CD4-positive, alpha-beta T cell (primary cell): Measurements from ENCODE around the gene MYO5C. TPM values are rescaled to one million over a fixed set of nuclear protein-coding genes. Genes with fewer than 3 reads are reported as not detected.

Source experiments
- ATAC-seq: fragments of 200-7000 bp; cut with Tn5 transposase; one replicate; pipeline ENCODE4 v1.10.0; 2022; ENCODE audit warnings: mild to moderate bottlenecking; ENCODE audit not compliant: poor library complexity
- CTCF ChIA-PET: fragments of 350-600 bp; sonication (Branson Sonifier 250); formaldehyde crosslinking; loops from one replicate; lab custom pipeline; 2021; ENCODE audit warnings: antibody characterized with exemption, inconsistent platforms; lab: Charles Lee
- POLR2A ChIA-PET: fragments of 350-600 bp; sonication (Branson Sonifier 250); formaldehyde crosslinking; loops from one replicate; lab custom pipeline; 2021; ENCODE audit warnings: antibody characterized with exemption, inconsistent platforms; lab: Charles Lee
- DNase-seq, 14 experiments: peaks; one replicate each; pipeline ENCODE4 v3.0.0-alpha.2; 2013 to 2020; ENCODE audit warnings: mixed read lengths in 2 of 14
- H3K27ac ChIP-seq, 2 donors: one replicate each; pipeline versions ENCODE4 v1.5.1 to v1.7.0; 2013; ENCODE audit warnings: low read length in 2 of 2, low read depth in 1 of 2, mild to moderate bottlenecking in 1 of 2
- H3K27me3 ChIP-seq, 2 experiments: 1 replicate in 1 of 2; 2 replicates in 1 of 2; pipeline versions ENCODE4 v1.6.1 to v1.7.0; 2013; ENCODE audit warnings: low read length in 2 of 2, control low read depth in 1 of 2, mild to moderate bottlenecking in 1 of 2, moderate library complexity in 1 of 2; ENCODE audit not compliant: insufficient read depth in 2 of 2, control insufficient read depth in 1 of 2
- H3K36me3 ChIP-seq: one replicate; pipeline ENCODE4 v1.6.1; 2013; ENCODE audit warnings: low read length, control low read depth; ENCODE audit not compliant: insufficient read depth
- H3K4me1 ChIP-seq: one replicate; pipeline ENCODE4 v1.6.1; 2013; ENCODE audit warnings: low read length, control low read depth; ENCODE audit not compliant: insufficient read depth
- H3K4me3 ChIP-seq: one replicate; pipeline ENCODE4 v1.5.1; 2013; ENCODE audit warnings: mild to moderate bottlenecking, low read length, moderate library complexity
- H3K9me3 ChIP-seq, 2 experiments: 1 replicate in 1 of 2; 2 replicates in 1 of 2; pipeline versions ENCODE4 v1.6.1 to v1.7.0; 2013; ENCODE audit warnings: low read length in 2 of 2, mild to moderate bottlenecking in 2 of 2, control low read depth in 1 of 2, moderate library complexity in 1 of 2; ENCODE audit not compliant: control insufficient read depth in 1 of 2, insufficient read depth in 1 of 2
- H3K27ac Mint-ChIP-seq: one replicate; pipeline ENCODE4 v1.8.0; 2020; ENCODE audit warnings: mixed read lengths
- H3K27me3 Mint-ChIP-seq: one replicate; pipeline ENCODE4 v1.8.0; 2021; ENCODE audit warnings: mixed read lengths
- H3K36me3 Mint-ChIP-seq: one replicate; pipeline ENCODE4 v1.8.0; 2021; ENCODE audit warnings: low read depth, mixed read lengths
- H3K4me1 Mint-ChIP-seq: one replicate; pipeline ENCODE4 v1.8.0; 2021; ENCODE audit warnings: low read depth, mixed read lengths
- H3K4me3 Mint-ChIP-seq: one replicate; pipeline ENCODE4 v1.8.0; 2020; ENCODE audit warnings: mild to moderate bottlenecking, mixed read lengths
- H3K9me3 Mint-ChIP-seq: one replicate; pipeline ENCODE4 v1.8.0; 2020; ENCODE audit warnings: mixed read lengths
- intact Hi-C, 2 experiments: fragments of 100-400 bp; cut with DNase I in 1 of 2; cut with micrococcal nuclease in 1 of 2; formaldehyde crosslinking; loops; one replicate each; pipeline versions ENCODE4 v1.15.1 to v1.9.0; 2023 to 2025; cut with DNase I, micrococcal nuclease
- total RNA-seq, 174 experiments: library from RNA in 2 of 174; stranded (reverse) in 2 of 174; gene quantifications; one replicate each; pipeline ENCODE4 v1.2.3 and lab custom pipeline; 2021 to 2026
- TF ChIP-seq, protein P1 (sequence below): fragments of 200-600 bp; IDR thresholded peaks from one replicate; pipeline ENCODE4 v1.8.0; 2022; ENCODE audit warnings: antibody characterized with exemption, mild to moderate bottlenecking

The MYO5C gene
- total RNA-seq, 2 experiments from 2014 or later: 0.53 to 0.93 TPM

DNA sequence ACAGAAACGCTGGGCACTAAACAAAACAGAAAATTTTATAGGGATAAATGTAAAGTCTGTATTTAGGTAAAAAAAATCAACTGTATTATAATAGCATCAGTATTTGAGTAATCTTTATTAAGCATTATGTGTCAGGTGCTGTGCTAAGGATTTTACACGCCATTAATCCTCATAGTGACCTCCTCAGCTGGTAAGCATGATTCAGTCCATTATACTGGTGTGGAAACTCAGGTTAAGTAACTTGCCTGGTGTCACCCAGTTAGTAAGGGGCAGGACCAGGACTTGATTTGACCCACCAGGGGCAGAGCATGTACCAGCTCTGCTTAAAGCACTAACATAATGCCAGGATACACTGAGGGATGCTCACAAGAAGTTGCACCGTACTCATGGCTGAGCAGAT lies 4.8 kb downstream of the MYO5C start:
- CTCF ChIA-PET: no interaction called here
- peaks cover 11% of the 10 kb centered on the region for H3K4me1 ChIP-seq
- peaks cover 8 to 33% of the 10 kb centered on the region in 2 experiments for H3K27me3 ChIP-seq
- Mint-ChIP-seq H3K4me1 (no peaks in the 10 kb centered on the region), H3K36me3 (no peaks in the 10 kb centered on the region), H3K27me3 (peaks cover 31% of the 10 kb centered on the region), H3K4me3 (no peak overlapping the region), H3K27ac (no peak overlapping the region), H3K9me3 (no peaks in the 10 kb centered on the region)
- ATAC-seq (no peak), DNase-seq (no peak)
- TF ChIP-seq, protein P1, sequence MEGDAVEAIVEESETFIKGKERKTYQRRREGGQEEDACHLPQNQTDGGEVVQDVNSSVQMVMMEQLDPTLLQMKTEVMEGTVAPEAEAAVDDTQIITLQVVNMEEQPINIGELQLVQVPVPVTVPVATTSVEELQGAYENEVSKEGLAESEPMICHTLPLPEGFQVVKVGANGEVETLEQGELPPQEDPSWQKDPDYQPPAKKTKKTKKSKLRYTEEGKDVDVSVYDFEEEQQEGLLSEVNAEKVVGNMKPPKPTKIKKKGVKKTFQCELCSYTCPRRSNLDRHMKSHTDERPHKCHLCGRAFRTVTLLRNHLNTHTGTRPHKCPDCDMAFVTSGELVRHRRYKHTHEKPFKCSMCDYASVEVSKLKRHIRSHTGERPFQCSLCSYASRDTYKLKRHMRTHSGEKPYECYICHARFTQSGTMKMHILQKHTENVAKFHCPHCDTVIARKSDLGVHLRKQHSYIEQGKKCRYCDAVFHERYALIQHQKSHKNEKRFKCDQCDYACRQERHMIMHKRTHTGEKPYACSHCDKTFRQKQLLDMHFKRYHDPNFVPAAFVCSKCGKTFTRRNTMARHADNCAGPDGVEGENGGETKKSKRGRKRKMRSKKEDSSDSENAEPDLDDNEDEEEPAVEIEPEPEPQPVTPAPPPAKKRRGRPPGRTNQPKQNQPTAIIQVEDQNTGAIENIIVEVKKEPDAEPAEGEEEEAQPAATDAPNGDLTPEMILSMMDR: no peak
- no peaks in the 10 kb centered on the region for H3K36me3 ChIP-seq
- intact Hi-C loops: no loop called here
- no peak overlapping the region for H3K27ac ChIP-seq
- no peak overlapping the region for H3K4me3 ChIP-seq
- H3K9me3 ChIP-seq: peaks cover 0 to 1% of the 10 kb centered on the region in 2 experiments
- POLR2A ChIA-PET: no interaction called here

DNA sequence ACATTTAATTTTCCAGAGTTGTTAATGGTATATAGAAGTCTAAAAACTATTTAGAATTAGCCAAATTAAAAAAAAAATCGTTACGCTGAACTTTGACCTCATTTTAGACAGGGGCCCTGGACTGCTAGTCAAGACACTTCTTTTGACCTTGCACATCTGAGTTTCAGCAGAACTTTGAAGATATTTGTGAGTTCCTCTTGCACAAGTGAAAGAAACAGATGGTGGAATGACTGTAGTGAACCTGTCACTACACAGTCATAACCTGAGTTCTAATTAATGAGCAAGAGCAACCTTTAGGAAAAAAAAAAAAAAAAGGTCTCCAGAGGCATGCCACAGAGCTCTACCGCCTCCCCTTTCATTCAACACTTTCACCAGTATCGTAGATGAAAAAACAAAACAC lies 5.3 kb downstream of the MYO5C start:
- Histone ChIP-seq H3K36me3 (no peaks in the 10 kb centered on the region), H3K4me1 (peaks cover 6% of the 10 kb centered on the region), H3K27me3 (peaks cover 8 to 30% of the 10 kb centered on the region in 2 experiments), H3K27ac (no peak overlapping the region), H3K4me3 (no peak overlapping the region), H3K9me3 (peaks cover 0 to 6% of the 10 kb centered on the region in 2 experiments)
- no peaks in the 10 kb centered on the region for H3K36me3 Mint-ChIP-seq
- no peak overlapping the region for H3K4me3 Mint-ChIP-seq
- TF ChIP-seq, protein P1: no peak
- H3K9me3 Mint-ChIP-seq: no peaks in the 10 kb centered on the region
- H3K27ac Mint-ChIP-seq: no peak overlapping the region
- no peak for ATAC-seq
- intact Hi-C loops: no loop called here
- CTCF ChIA-PET: no interaction called here
- peaks cover 30% of the 10 kb centered on the region for H3K27me3 Mint-ChIP-seq
- no peaks in the 10 kb centered on the region for H3K4me1 Mint-ChIP-seq
- DNase-seq: no peak
- POLR2A ChIA-PET: no interaction called here

DNA sequence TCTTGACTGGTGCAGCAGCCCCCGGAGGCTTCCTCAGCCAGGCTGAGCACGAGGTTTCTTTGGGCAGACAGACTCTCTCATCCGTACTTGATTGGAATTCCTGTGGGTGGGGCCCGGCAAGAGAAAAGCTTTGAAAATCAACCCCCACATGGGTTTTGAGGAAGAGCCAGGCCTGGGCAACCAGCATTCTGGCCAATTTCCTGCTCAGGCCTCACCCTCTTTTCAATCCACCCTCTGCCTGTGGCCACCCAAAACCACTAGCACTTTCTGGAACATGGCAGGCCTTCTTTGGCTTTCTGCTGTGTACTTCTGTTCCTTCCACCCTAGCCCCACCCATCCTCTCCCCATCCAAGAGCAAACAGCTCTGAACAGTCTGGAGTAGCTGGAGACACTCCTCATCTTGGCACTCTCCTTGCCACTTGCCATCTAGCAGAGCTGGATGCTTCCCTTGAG lies 5.9 kb downstream of the MYO5C start:
- H3K9me3 Mint-ChIP-seq: no peaks in the 10 kb centered on the region
- ATAC-seq: no peak
- H3K27ac Mint-ChIP-seq: no peak overlapping the region
- DNase-seq: no peak
- H3K4me1 Mint-ChIP-seq: no peaks in the 10 kb centered on the region
- Histone ChIP-seq H3K9me3 (peaks cover 0 to 7% of the 10 kb centered on the region in 2 experiments), H3K4me1 (peaks cover under 1% of the 10 kb centered on the region), H3K36me3 (no peaks in the 10 kb centered on the region), H3K27ac (no peak overlapping the region), H3K27me3 (peaks cover 4 to 25% of the 10 kb centered on the region in 2 experiments), H3K4me3 (no peak overlapping the region)
- POLR2A ChIA-PET: no interaction called here
- H3K4me3 Mint-ChIP-seq: no peak overlapping the region
- no peaks in the 10 kb centered on the region for H3K36me3 Mint-ChIP-seq
- peaks cover 28% of the 10 kb centered on the region for H3K27me3 Mint-ChIP-seq
- intact Hi-C loops: no loop called here
- TF ChIP-seq, protein P1: no peak
- CTCF ChIA-PET: no interaction called here
